Measurements from ENCODE around the gene SH3BP2.

Gene SH3BP2

GRCh38 chr4:2790583-2791517 is 2.0 kb upstream of the SH3BP2 start:
- H3K4me3 ChIP-seq (ENCODE audit: low read depth, low read length), result no peak overlapping the region

DNA sequence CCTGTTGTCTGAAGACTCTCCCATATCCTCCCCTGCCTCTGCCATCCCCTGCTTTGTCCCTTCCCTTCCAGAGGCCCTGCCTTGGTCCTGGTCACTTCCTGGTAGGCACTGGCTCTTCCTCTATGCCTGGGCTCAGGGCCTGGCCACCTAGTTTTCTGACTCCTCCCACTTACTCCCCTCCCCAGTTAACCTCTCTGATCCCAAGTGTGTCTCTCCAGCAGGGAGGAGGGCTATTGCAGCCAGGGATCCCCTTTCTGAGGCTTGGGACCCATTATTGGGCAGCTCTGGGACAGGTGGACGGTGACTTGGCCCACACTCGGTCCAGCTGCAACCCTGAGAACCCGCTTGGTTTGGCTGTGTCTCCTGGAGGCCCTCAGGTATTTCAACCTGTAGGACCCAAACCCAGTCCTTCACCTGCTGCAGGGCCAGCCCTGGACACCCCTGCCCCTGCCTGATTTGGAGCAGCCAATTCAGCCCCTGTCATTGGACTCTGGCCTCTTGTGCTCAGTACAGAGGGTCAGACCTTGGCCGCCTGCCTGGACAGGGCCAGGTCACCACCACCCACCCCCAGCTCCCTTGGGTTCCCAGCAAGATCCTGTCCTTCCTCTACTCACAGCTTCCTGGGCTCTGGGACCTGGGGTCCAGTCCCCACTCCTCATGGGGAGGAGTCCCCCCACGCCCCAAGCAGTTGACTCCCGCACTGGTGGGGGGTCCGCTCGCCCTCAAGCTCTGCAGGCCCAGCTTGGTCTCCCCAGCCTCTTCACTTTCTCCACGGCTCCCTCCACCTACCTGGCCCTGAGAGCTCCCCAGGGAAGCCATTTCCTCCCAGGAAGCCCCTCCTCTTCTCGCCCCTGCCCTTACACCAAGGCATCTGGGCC is 1.1 kb upstream of the SH3BP2 start:
- no peak overlapping the region for H3K4me3 ChIP-seq (ENCODE audit: low read depth, low read length)

GRCh38 chr4:2792396-2792710 is 532 bp upstream of the SH3BP2 start:
- no peak overlapping the region for H3K4me3 ChIP-seq (ENCODE audit: low read depth, low read length)

GRCh38 chr4:2793586-2794485 is 951 bp downstream of the SH3BP2 start:
- peak overlapping the region; percentile 47 for H3K4me3 ChIP-seq (ENCODE audit: low read depth, low read length)

DNA sequence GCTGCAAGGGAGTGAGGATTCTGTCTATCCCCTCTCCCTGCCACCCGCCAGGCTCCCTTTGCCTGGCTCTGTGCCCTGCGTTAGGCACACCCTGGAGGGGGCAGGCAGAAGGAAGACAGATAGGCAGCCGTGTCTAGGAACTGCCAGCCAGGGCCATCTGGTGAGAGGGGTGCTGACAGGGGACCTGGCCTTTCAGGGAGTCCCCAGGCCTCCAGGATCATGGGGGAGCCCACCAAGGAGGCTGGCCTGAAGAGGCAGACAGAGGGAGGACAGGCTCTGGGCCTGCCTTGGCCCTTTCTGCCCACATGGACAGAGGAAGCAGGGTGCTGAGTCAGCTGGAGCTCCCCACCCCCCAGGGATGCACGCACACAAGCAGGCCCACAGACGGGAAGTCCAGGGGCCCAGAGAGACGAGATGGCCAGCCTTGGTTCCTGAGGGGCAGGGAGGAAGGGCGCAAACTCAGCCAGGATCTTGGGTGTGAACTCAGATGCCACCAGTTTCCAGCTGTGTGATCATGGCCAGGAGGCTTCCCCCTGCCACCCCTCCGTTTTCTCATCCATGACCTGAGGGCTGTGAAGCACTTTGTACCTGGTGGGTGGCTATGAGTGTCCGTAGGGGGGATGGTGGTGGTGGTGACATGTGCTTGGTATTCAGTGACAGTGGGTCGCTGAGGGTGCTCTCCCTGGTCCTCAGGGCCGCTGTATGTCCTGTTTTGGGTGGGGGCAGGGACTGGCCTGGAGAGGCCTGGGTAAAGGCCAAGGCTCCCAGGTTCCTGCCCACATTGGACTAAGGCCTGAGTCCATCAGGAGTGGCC is 1.8 kb downstream of the SH3BP2 start:
- no peak overlapping the region for H3K4me3 ChIP-seq (ENCODE audit: low read depth, low read length)

- H3K4me3 ChIP-seq (ENCODE audit: low read depth, low read length), result no peak overlapping the region
Measured at GRCh38 chr4:2795300-2795892, 2.5 kb downstream of the SH3BP2 start.

DNA sequence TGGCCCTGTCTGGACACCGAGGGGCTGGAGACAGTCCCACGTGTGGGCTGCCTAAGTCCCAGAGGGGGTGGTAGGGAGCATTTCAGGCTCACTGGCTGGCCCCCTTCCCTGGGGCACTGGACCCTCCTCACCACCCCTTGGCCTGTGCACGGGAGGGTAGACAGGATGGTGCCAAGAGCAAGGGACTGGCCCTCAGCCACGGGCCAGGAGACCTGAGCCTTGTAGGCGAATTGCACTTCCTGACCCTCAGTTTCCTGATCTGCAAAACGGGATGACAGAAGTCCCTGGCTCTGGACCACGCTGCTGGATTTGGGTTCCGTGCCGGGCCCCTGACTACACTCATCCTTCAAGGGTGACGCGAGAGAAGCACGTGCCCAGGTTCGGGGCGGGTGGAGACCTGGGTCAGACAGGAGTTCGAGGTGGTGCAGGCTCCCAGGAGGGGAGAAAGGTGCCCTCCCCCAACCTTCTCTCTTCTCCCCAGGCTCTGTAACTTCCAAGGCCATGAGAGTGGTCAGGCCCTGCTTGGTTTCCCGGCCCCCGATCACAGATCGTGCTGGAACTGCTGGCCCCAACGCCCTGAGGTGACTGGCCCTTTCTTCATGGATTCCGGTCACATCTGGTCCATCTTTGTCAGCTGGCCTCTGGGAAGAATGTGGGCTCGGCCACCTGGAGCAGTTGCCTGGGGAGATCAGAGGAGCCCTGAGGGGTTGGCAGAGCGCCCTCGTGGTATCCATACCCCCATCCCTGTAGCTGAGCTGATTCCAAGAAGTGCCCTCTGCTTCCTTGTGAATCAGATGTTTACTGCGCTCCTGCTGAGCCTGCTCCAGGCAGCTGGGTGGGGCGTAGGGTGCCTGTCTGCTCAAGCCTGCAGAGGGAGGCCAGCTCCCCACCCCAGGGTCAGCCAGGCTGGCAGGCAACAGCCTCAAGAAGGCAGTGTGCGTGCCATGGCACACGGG is 3.3 kb downstream of the SH3BP2 start:
- no peak overlapping the region for H3K4me3 ChIP-seq (ENCODE audit: low read depth, low read length)

DNA sequence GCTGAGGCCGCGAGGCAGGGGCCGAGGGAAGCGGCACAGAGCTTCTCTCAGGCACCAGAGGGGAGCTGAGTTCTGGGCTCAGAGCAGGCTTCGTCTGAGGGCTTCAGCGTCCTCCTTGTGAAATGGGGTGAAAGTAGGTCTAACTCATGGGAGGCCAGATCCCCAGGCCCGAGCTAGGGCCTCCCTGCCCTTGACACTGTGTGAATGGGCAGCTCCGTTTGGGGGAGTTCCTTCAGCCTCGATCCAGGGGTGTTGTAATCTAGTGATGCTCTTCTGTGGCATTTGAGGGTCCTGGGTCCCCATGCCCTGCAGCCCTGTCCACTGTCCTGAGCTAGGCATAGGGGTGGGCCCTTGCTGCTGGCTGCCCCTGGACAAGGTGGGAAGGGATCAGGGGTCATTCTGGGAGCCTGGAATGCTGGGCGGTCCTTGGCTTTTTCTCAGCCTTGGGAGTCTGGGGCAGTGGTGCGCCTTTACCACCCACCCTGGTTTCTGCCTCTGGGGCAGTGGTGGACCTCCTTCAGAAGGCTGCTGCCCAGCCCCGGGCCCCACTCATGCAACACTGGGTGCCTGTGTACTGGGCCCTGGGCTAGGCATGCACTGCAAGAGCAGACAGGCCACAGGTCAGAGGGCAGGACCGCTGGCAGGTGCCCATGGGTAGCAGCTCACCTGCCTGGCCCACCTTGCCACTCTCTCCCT is 4.1 kb downstream of the SH3BP2 start:
- no peak overlapping the region for H3K4me3 ChIP-seq (ENCODE audit: low read depth, low read length)

DNA sequence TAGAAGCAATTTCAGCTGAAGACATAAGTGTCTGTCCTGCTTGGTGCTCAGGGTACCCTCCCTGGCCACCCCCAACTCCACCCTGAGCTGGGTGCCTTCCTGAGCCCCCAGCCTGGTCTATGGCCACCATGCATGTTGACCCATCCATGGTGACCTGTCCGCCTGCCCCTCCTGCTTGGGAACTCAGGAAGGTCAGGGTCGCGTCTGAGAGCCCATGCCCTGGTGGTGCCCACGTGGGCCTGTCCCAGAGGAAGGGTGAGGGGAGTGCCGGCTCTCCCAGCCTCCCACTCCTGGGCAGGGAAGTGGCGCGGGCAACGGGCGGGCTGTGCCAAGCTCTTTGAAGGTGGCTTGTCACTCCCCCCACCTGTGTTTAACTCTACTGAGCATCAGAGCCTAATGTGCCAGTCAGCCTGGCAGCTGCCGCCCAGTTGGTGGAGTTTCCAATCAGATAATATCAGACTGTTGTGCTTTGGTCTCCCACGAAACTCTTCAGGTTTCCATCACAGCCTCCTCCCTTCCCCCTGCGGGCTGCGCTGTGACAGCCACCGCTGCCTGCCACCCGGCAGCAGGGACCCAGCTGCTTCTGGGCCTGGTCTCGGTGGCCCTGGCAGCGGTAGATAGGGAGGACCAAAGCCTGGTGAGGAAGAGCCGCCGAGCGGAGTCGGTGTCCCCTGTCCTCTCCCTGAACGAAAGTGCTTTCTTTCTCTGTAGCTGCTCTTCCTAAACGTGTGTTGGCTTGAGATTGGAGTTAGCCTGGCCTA is 4.8 kb downstream of the SH3BP2 start:
- no peak overlapping the region for H3K4me3 ChIP-seq (ENCODE audit: low read depth, low read length)

GRCh38 chr4:2798399-2799223 is 5.7 kb downstream of the SH3BP2 start:
- no peak overlapping the region for H3K4me3 ChIP-seq (ENCODE audit: low read depth, low read length)

- no peak overlapping the region for H3K4me3 ChIP-seq (ENCODE audit: low read depth, low read length)
Measured at GRCh38 chr4:2799224-2799911, 6.5 kb downstream of the SH3BP2 start.

DNA sequence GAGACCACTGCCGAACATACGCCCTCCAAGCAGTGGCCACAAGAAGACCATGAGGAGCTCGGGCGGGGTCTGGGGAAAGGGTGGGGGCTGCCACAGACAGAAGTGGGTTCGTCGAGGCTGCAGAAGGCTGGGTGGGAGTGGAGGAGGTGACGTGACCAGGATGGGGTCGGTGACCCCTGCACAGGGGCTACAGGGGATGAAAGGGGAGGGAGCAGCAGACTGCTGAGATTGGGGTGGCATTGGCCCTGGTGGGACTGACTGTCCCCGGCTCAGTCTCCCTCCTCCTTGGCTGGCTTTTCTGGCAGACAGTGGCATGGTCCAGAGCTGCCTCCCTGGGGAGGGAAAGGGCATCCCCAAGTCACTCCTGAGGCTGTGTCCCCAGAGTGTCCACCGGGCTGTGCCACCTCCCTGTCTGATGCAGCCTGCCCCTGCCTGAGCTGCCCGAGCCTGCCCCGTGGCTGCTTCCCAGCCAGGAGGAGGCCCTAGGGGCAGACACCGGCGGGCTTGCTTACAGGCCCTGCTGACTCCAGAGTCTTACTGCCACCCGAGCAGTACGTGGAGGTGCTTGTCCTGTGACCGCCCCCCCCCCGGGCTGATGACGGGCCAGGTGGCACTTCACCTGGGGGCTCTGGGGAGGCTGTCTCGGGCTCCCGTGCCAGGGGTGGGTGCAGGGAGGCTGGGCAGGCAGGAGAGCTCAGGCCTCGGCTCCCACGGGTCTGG is 7.2 kb downstream of the SH3BP2 start:
- H3K4me3 ChIP-seq (ENCODE audit: low read depth, low read length), result no peak overlapping the region

DNA sequence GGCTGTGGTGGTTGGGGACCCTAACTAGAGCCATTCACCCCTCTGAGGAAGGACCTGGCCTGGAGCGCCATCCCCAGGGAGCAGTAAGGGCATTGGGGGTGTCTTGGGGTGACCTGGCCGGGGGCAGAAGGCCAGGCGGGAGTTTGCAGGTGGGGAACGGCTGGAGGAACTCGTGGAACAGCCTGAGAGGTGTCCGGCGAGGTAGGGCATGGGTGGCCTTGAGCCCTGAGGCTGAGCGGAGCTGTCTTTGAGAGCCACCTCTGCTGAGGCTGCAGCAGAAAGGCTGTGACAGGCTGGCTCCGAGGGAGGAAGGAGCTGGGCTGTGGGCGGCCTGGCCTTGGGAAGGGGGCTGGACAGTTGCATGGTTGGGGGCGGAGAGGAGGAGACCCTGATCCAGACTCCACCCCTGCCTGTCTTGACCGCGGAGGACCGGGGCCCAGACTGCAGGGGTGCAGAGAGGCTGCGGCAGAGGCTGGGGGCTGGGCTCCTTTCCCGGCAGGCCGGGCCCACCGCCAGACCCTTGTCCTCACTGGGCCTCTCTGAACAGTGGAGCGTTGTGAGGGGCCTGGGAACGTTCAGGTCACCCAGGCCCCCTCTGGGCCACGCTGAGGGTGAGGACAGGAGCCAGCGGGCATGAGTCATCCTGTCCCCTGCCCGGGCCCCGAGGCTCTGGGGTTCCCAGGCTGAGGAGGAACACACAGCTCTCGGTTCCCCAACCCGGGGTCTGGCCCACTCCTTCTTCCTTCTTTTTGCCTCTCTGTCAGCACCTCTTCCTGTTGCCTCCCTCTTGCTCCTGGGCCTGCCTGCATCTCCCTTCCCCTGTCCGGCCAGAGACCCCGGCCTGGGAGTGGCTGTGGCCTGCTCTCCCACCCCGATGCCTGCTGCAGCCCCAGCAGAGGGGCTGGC is 8.1 kb downstream of the SH3BP2 start:
- H3K4me3 ChIP-seq (ENCODE audit: low read depth, low read length), result no peak overlapping the region
